GM23338 (cell line): ENCODE measurements around the gene SCTR.
"Not testable (repeated sequence)": the region's sequence is repeated elsewhere in the genome, so short reads cannot be mapped to it uniquely, and the experiment has no call there.

Experiments used
- CREB1 ChIP-seq: fragments of 250-450 bp; sonication (Bioruptor Pico); IDR thresholded peaks from 2 replicates; pipeline ENCODE4 v1.5.0; 2020; ENCODE audit warnings: low read depth, mild to moderate bottlenecking, moderate library complexity
- ETS1 ChIP-seq: IDR thresholded peaks from 2 replicates; pipeline ENCODE4 v1.6.1; 2016; ENCODE audit warnings: antibody characterized with exemption
- EZH2 ChIP-seq: fragments of 200-600 bp; sonication (generic); IDR thresholded peaks from one replicate; pipeline ENCODE4 v1.8.0; 2017; ENCODE audit warnings: antibody characterized with exemption, mild to moderate bottlenecking, low read depth; ENCODE audit not compliant: unreplicated experiment
- EZH2phosphoT487 ChIP-seq: fragments of 200-600 bp; sonication (generic); IDR thresholded peaks from one replicate; pipeline ENCODE4 v1.8.1; 2018; ENCODE audit warnings: antibody characterized with exemption; ENCODE audit not compliant: unreplicated experiment
- NANOG ChIP-seq: IDR thresholded peaks from 2 replicates; pipeline ENCODE4 v1.6.1; 2016; ENCODE audit warnings: antibody characterized with exemption, borderline replicate concordance
- POLR2AphosphoS5 ChIP-seq: IDR thresholded peaks from 2 replicates; pipeline ENCODE4 v1.6.1; 2016; ENCODE audit warnings: antibody characterized with exemption, low read depth
- REST ChIP-seq: IDR thresholded peaks from one replicate; pipeline ENCODE4 v1.6.1; 2018; ENCODE audit warnings: antibody characterized with exemption; ENCODE audit not compliant: unreplicated experiment
- STAT1 ChIP-seq: IDR thresholded peaks from one replicate; pipeline ENCODE4 v1.6.1; 2016; ENCODE audit warnings: antibody characterized with exemption; ENCODE audit not compliant: unreplicated experiment
- ZNF331 ChIP-seq: fragments of 250-450 bp; sonication (Bioruptor Pico); IDR thresholded peaks from 2 replicates; pipeline ENCODE4 v1.5.0; 2020; ENCODE audit warnings: low read depth, mild to moderate bottlenecking, moderate library complexity
- TF ChIP-seq, protein P1 (sequence below), 2 experiments: fragments of 200-600 bp in 1 of 2; sonication (generic) in 1 of 2; conservative IDR thresholded peaks; 2 replicates each; pipeline versions ENCODE4 v1.5.1 to v1.6.1; 2016 to 2017; ENCODE audit warnings: antibody characterized with exemption in 2 of 2, low read depth in 2 of 2, mild to moderate bottlenecking in 2 of 2, moderate library complexity in 1 of 2

DNA sequence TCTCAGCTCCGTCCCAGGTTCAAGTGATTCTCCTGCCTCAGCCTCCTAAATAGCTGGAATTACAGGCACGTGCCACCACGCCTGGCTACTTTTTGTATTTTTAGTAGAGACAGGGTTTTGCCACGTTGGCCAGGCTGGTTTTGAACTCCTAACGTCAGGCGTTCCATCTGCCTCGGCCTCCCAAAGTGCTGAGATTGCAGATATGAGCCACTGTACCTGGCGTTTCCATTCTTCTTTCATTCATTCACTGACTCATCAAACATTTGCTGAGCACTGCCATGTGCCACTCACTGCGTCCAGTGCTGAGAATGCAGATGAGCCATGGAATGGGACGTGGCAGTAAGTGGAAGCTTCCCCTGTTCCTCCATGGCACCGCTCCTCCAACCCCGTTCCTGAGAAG lies 120.7 kb downstream of the SCTR start:
- TF ChIP-seq, protein P1, sequence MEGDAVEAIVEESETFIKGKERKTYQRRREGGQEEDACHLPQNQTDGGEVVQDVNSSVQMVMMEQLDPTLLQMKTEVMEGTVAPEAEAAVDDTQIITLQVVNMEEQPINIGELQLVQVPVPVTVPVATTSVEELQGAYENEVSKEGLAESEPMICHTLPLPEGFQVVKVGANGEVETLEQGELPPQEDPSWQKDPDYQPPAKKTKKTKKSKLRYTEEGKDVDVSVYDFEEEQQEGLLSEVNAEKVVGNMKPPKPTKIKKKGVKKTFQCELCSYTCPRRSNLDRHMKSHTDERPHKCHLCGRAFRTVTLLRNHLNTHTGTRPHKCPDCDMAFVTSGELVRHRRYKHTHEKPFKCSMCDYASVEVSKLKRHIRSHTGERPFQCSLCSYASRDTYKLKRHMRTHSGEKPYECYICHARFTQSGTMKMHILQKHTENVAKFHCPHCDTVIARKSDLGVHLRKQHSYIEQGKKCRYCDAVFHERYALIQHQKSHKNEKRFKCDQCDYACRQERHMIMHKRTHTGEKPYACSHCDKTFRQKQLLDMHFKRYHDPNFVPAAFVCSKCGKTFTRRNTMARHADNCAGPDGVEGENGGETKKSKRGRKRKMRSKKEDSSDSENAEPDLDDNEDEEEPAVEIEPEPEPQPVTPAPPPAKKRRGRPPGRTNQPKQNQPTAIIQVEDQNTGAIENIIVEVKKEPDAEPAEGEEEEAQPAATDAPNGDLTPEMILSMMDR (conservative IDR thresholded peaks at IDR 0.05; ENCODE audit: low read depth in 2 of 2) = not testable (repeated sequence)
- not testable (repeated sequence) for TF ChIP-seq EZH2; ETS1; EZH2phosphoT487; REST; POLR2AphosphoS5; STAT1; CREB1; ZNF331 (CRISPR knock-in tag); NANOG
